Measurements from ENCODE around the gene WDR7.

Gene WDR7

GRCh38 chr18:56889621-56890020 lies 238.5 kb downstream of the WDR7 start:
- DNase-seq (ENCODE audit: low read depth) = peak; percentile 30

GRCh38 chr18:56890632-56891031 lies 239.5 kb downstream of the WDR7 start:
- DNase-seq (ENCODE audit: low read depth) = peak; percentile 92

GRCh38 chr18:56891116-56891515 lies 240.0 kb downstream of the WDR7 start:
- peak; percentile 12 for DNase-seq (ENCODE audit: low read depth)

GRCh38 chr18:56891870-56892269 lies 240.7 kb downstream of the WDR7 start:
- DNase-seq (ENCODE audit: low read depth) = no peak

GRCh38 chr18:56897122-56897521 lies 246.0 kb downstream of the WDR7 start:
- DNase-seq (ENCODE audit: low read depth) = no peak

GRCh38 chr18:56899660-56900059 lies 248.5 kb downstream of the WDR7 start:
- no peak for DNase-seq (ENCODE audit: low read depth)

GRCh38 chr18:56900195-56901094 lies 249.3 kb downstream of the WDR7 start:
- DNase-seq (ENCODE audit: low read depth) = no peak

GRCh38 chr18:56901919-56902318 lies 250.8 kb downstream of the WDR7 start:
- DNase-seq (ENCODE audit: low read depth) = no peak

GRCh38 chr18:56902653-56903052 lies 251.5 kb downstream of the WDR7 start:
- DNase-seq (ENCODE audit: low read depth) = no peak

GRCh38 chr18:56903686-56904085 lies 252.5 kb downstream of the WDR7 start:
- DNase-seq (ENCODE audit: low read depth) = no peak

- DNase-seq (ENCODE audit: low read depth) = no peak
Measured at GRCh38 chr18:56907771-56908170, 256.6 kb downstream of the WDR7 start.

GRCh38 chr18:56910237-56910636 lies 259.1 kb downstream of the WDR7 start:
- DNase-seq (ENCODE audit: low read depth) = no peak

- no peak for DNase-seq (ENCODE audit: low read depth)
Measured at GRCh38 chr18:56910967-56911366, 259.8 kb downstream of the WDR7 start.

GRCh38 chr18:56913941-56914340 lies 262.8 kb downstream of the WDR7 start:
- DNase-seq (ENCODE audit: low read depth) = no peak

GRCh38 chr18:56919190-56919589 lies 268.0 kb downstream of the WDR7 start:
- no peak for DNase-seq (ENCODE audit: low read depth)

GRCh38 chr18:56921896-56922480 lies 270.8 kb downstream of the WDR7 start:
- DNase-seq (ENCODE audit: low read depth) = peak; percentile 12

- DNase-seq (ENCODE audit: low read depth) = no peak
Measured at GRCh38 chr18:56926734-56927133, 275.6 kb downstream of the WDR7 start.

GRCh38 chr18:56927786-56928185 lies 276.6 kb downstream of the WDR7 start:
- no peak for DNase-seq (ENCODE audit: low read depth)

GRCh38 chr18:56929886-56930285 lies 278.7 kb downstream of the WDR7 start:
- DNase-seq (ENCODE audit: low read depth) = no peak

- no peak for DNase-seq (ENCODE audit: low read depth)
Measured at GRCh38 chr18:56933472-56933871, 282.3 kb downstream of the WDR7 start.

GRCh38 chr18:56934131-56934530 lies 283.0 kb downstream of the WDR7 start:
- no peak for DNase-seq (ENCODE audit: low read depth)

- DNase-seq (ENCODE audit: low read depth) = no peak
Measured at GRCh38 chr18:56934906-56935305, 283.7 kb downstream of the WDR7 start.

GRCh38 chr18:56935434-56936040 lies 284.4 kb downstream of the WDR7 start:
- no peak for DNase-seq (ENCODE audit: low read depth)

Data from amniotic epithelial cell (primary cell).